Liver (tissue), 9 donors: ENCODE measurements around the gene THADA. TPM values are rescaled to one million over a fixed set of nuclear protein-coding genes. Genes with fewer than 3 reads are reported as not detected.

Experiments
- DNase-seq: peaks from one replicate; pipeline ENCODE4 v3.0.0-alpha.2; 2017; ENCODE audit warnings: low spot score
- H3K27ac ChIP-seq, 2 donors: one replicate each; pipeline ENCODE4 v1.7.0; 2013; ENCODE audit warnings: inconsistent platforms in 2 of 2, low read length in 2 of 2, control low read depth in 1 of 2, low read depth in 1 of 2, mild to moderate bottlenecking in 1 of 2
- H3K27me3 ChIP-seq, 4 donors: one replicate each; pipeline versions ENCODE4 v1.6.1 to v1.7.0; 2013; ENCODE audit warnings: low read length in 3 of 4, inconsistent platforms in 1 of 4, mild to moderate bottlenecking in 1 of 4, moderate library complexity in 1 of 4; ENCODE audit not compliant: control insufficient read depth in 4 of 4, insufficient read depth in 4 of 4
- H3K36me3 ChIP-seq, 4 donors: one replicate each; pipeline versions ENCODE4 v1.6.1 to v1.7.0; 2013; ENCODE audit warnings: low read length in 3 of 4, mild to moderate bottlenecking in 3 of 4, low read depth in 1 of 4, moderate library complexity in 1 of 4; ENCODE audit not compliant: control insufficient read depth in 4 of 4, insufficient read depth in 3 of 4
- H3K4me1 ChIP-seq, 4 donors: one replicate each; pipeline versions ENCODE4 v1.6.1 to v1.7.0; 2013; ENCODE audit warnings: low read length in 3 of 4, mild to moderate bottlenecking in 3 of 4, moderate library complexity in 1 of 4; ENCODE audit not compliant: control insufficient read depth in 4 of 4, insufficient read depth in 4 of 4
- H3K4me3 ChIP-seq, 3 donors: one replicate each; pipeline versions ENCODE4 v1.6.1 to v1.7.0; 2013; ENCODE audit warnings: low read length in 3 of 3, control low read depth in 1 of 3, low read depth in 1 of 3, mild to moderate bottlenecking in 1 of 3
- H3K9ac ChIP-seq, 2 donors: one replicate each; pipeline ENCODE4 v1.7.0; 2013; ENCODE audit warnings: low read length in 2 of 2, mild to moderate bottlenecking in 2 of 2, moderate library complexity in 2 of 2, control low read depth in 1 of 2, low read depth in 1 of 2
- H3K9me3 ChIP-seq, 4 donors: one replicate each; pipeline versions ENCODE4 v1.6.1 to v1.7.0; 2013; ENCODE audit warnings: low read length in 3 of 4; ENCODE audit not compliant: control insufficient read depth in 4 of 4
- EGR1 ChIP-seq, 2 donors: IDR thresholded peaks; 2 replicates each; pipeline ENCODE4 v1.6.1; 2016 to 2018; ENCODE audit warnings: antibody characterized with exemption in 2 of 2, low read depth in 2 of 2
- FOXA1 ChIP-seq: IDR thresholded peaks from 2 replicates; pipeline ENCODE4 v1.6.1; 2016; ENCODE audit warnings: antibody characterized with exemption
- FOXA2 ChIP-seq: IDR thresholded peaks from 2 replicates; pipeline ENCODE4 v1.6.1; 2016; ENCODE audit warnings: antibody characterized with exemption
- GABPA ChIP-seq, 2 donors: IDR thresholded peaks in 1 of 2; conservative IDR thresholded peaks in 1 of 2; 2 replicates each; pipeline ENCODE4 v1.6.1; 2016; ENCODE audit warnings: antibody characterized with exemption in 2 of 2, mild to moderate bottlenecking in 1 of 2, moderate library complexity in 1 of 2
- HNF4A ChIP-seq, 2 donors: conservative IDR thresholded peaks; 2 replicates each; pipeline ENCODE4 v1.6.1; 2016; ENCODE audit warnings: antibody characterized with exemption in 2 of 2, mild to moderate bottlenecking in 2 of 2
- HNF4G ChIP-seq: IDR thresholded peaks from 2 replicates; pipeline ENCODE4 v1.6.1; 2016; ENCODE audit warnings: antibody characterized with exemption
- JUND ChIP-seq, 2 donors: IDR thresholded peaks; 2 replicates each; pipeline ENCODE4 v1.6.1; 2016; ENCODE audit warnings: antibody characterized with exemption in 2 of 2
- NR2F2 ChIP-seq: IDR thresholded peaks from 2 replicates; pipeline ENCODE4 v1.6.1; 2016; ENCODE audit warnings: antibody characterized with exemption
- RAD21 ChIP-seq, 2 donors: IDR thresholded peaks; 2 replicates each; pipeline ENCODE4 v1.6.1; 2016; ENCODE audit warnings: antibody characterized with exemption in 2 of 2, mild to moderate bottlenecking in 2 of 2
- RXRA ChIP-seq, 2 donors: IDR thresholded peaks; 2 replicates each; pipeline ENCODE4 v1.6.1; 2017 to 2018; ENCODE audit warnings: antibody characterized with exemption in 2 of 2, mild to moderate bottlenecking in 1 of 2
- SP1 ChIP-seq: IDR thresholded peaks from 2 replicates; pipeline ENCODE4 v1.6.1; 2018; ENCODE audit warnings: antibody characterized with exemption, mild to moderate bottlenecking
- TAF1 ChIP-seq: conservative IDR thresholded peaks from 2 replicates; pipeline ENCODE4 v1.6.1; 2016; ENCODE audit warnings: antibody characterized with exemption, mild to moderate bottlenecking
- YY1 ChIP-seq: IDR thresholded peaks from 2 replicates; pipeline ENCODE4 v1.6.1; 2016; ENCODE audit warnings: antibody characterized with exemption, mild to moderate bottlenecking
- WGBS: extraction: QIAGEN DNeasy Blood & Tissue Kit; methylation state at CpG from one replicate; pipeline ENCODE4 v1.1.7; 2013; 5-methylcytosine and 5-hydroxymethylcytosine counted together
- polyA plus RNA-seq, 2 donors: library from polyadenylated mRNA; stranded (reverse) in 1 of 2; unstranded in 1 of 2; fragments of 200-250 nt in 1 of 2; fragments of >200 nt in 1 of 2; fragmentation: Nextera tagmentation in 1 of 2; extraction: Ambion mirVana in 1 of 2; gene quantifications; one replicate each; pipeline versions ENCODE4 v1.2.1 to v1.2.3, GENCODE V29; 2013 to 2015
- total RNA-seq, 2 donors: library from RNA; depleted of rRNA; stranded (reverse); fragments of >200 nt; gene quantifications; one replicate each; pipeline ENCODE4 v1.2.3, GENCODE V29; 2014
- TF ChIP-seq, protein P1 (sequence below): IDR thresholded peaks from 2 replicates; pipeline ENCODE4 v1.6.1; 2016; ENCODE audit warnings: antibody characterized with exemption
- TF ChIP-seq, protein P2 (sequence below): fragments of 150-350 bp; IDR thresholded peaks from 2 replicates; pipeline ENCODE4 v1.5.1; 2017; ENCODE audit warnings: improper control_type of control experiment, low read depth, low read length; ENCODE audit not compliant: missing input control
- TF ChIP-seq, protein P3 (sequence below): IDR thresholded peaks from 2 replicates; pipeline ENCODE4 v1.6.1; 2016; ENCODE audit warnings: antibody characterized with exemption
- TF ChIP-seq, protein P4 (sequence below): IDR thresholded peaks from 2 replicates; pipeline ENCODE4 v1.6.1; 2016; ENCODE audit warnings: antibody characterized with exemption
- TF ChIP-seq, protein P5 (sequence below): IDR thresholded peaks from 2 replicates; pipeline ENCODE4 v1.6.1; 2016; ENCODE audit warnings: antibody characterized with exemption, mild to moderate bottlenecking
- donor health status: healthy.
- donor health status: healthy.
- donor health status: healthy.
- donor health status: healthy.
- donor health status: healthy.

THADA gene
- total and polyA plus RNA-seq, 4 donors: 12.0 to 37.2 (median 22.3) TPM

DNA sequence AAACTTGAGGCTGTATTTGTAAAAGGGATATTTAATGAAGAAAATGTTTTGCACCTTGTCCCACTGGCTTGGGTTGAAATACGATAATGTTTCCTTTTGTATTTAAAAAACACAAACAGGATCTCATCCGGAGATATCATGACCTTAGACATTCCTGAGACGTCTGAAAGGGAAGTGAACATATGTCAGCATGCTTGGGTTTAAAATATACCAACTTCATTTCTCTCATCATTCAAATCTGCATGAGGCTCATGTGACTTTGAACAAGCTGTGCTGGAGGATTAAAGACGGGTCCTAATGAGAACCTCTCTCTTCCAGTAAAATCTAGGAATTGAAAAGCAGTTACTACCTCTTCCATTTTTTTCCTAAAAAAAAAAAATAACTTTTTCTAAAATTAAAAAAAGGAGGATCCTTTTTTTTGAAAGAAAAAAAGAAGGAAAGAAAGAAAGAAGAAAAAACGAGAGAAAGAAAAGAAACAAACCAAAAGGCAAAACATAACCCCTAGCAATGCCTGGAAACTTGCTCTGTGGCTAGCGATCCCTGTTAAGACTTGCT lies 262.7 kb downstream of the THADA start:
- WGBS: 72% methylated on average over 6 of the region's 6 CpGs
- DNase-seq: no peak
- TF ChIP-seq, protein P1, sequence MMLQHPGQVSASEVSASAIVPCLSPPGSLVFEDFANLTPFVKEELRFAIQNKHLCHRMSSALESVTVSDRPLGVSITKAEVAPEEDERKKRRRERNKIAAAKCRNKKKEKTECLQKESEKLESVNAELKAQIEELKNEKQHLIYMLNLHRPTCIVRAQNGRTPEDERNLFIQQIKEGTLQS: no peak
- TF ChIP-seq FOXA1: no peak
- no peak for TF ChIP-seq TAF1
- TF ChIP-seq, protein P2, sequence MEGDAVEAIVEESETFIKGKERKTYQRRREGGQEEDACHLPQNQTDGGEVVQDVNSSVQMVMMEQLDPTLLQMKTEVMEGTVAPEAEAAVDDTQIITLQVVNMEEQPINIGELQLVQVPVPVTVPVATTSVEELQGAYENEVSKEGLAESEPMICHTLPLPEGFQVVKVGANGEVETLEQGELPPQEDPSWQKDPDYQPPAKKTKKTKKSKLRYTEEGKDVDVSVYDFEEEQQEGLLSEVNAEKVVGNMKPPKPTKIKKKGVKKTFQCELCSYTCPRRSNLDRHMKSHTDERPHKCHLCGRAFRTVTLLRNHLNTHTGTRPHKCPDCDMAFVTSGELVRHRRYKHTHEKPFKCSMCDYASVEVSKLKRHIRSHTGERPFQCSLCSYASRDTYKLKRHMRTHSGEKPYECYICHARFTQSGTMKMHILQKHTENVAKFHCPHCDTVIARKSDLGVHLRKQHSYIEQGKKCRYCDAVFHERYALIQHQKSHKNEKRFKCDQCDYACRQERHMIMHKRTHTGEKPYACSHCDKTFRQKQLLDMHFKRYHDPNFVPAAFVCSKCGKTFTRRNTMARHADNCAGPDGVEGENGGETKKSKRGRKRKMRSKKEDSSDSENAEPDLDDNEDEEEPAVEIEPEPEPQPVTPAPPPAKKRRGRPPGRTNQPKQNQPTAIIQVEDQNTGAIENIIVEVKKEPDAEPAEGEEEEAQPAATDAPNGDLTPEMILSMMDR: no peak
- TF ChIP-seq RAD21 (IDR thresholded peaks at IDR 0.05): no peak
- TF ChIP-seq FOXA2: no peak
- TF ChIP-seq HNF4G: no peak
- no peak for TF ChIP-seq YY1
- no peak for TF ChIP-seq NR2F2
- TF ChIP-seq SP1: no peak
- TF ChIP-seq EGR1 (IDR thresholded peaks at IDR 0.05; ENCODE audit: low read depth in 2 of 2): no peak
- no peak for TF ChIP-seq JUND (IDR thresholded peaks at IDR 0.05)
- TF ChIP-seq, protein P3, sequence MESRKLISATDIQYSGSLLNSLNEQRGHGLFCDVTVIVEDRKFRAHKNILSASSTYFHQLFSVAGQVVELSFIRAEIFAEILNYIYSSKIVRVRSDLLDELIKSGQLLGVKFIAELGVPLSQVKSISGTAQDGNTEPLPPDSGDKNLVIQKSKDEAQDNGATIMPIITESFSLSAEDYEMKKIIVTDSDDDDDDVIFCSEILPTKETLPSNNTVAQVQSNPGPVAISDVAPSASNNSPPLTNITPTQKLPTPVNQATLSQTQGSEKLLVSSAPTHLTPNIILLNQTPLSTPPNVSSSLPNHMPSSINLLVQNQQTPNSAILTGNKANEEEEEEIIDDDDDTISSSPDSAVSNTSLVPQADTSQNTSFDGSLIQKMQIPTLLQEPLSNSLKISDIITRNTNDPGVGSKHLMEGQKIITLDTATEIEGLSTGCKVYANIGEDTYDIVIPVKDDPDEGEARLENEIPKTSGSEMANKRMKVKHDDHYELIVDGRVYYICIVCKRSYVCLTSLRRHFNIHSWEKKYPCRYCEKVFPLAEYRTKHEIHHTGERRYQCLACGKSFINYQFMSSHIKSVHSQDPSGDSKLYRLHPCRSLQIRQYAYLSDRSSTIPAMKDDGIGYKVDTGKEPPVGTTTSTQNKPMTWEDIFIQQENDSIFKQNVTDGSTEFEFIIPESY: no peak
- no peak for TF ChIP-seq GABPA (IDR thresholded peaks at IDR 0.05 in 1 of 2, conservative IDR thresholded peaks at IDR 0.05 in 1 of 2)
- TF ChIP-seq, protein P4, sequence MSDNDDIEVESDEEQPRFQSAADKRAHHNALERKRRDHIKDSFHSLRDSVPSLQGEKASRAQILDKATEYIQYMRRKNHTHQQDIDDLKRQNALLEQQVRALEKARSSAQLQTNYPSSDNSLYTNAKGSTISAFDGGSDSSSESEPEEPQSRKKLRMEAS: no peak
- no peak for TF ChIP-seq RXRA (IDR thresholded peaks at IDR 0.05)
- TF ChIP-seq, protein P5, sequence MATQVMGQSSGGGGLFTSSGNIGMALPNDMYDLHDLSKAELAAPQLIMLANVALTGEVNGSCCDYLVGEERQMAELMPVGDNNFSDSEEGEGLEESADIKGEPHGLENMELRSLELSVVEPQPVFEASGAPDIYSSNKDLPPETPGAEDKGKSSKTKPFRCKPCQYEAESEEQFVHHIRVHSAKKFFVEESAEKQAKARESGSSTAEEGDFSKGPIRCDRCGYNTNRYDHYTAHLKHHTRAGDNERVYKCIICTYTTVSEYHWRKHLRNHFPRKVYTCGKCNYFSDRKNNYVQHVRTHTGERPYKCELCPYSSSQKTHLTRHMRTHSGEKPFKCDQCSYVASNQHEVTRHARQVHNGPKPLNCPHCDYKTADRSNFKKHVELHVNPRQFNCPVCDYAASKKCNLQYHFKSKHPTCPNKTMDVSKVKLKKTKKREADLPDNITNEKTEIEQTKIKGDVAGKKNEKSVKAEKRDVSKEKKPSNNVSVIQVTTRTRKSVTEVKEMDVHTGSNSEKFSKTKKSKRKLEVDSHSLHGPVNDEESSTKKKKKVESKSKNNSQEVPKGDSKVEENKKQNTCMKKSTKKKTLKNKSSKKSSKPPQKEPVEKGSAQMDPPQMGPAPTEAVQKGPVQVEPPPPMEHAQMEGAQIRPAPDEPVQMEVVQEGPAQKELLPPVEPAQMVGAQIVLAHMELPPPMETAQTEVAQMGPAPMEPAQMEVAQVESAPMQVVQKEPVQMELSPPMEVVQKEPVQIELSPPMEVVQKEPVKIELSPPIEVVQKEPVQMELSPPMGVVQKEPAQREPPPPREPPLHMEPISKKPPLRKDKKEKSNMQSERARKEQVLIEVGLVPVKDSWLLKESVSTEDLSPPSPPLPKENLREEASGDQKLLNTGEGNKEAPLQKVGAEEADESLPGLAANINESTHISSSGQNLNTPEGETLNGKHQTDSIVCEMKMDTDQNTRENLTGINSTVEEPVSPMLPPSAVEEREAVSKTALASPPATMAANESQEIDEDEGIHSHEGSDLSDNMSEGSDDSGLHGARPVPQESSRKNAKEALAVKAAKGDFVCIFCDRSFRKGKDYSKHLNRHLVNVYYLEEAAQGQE: no peak
- no peak for TF ChIP-seq HNF4A (conservative IDR thresholded peaks at IDR 0.05)
- Histone ChIP-seq H3K4me1 (peaks cover 0 to 5% (median 0%) of the 10 kb centered on the region in 4 donors), H3K4me3 (no peak overlapping the region), H3K9ac (no peak overlapping the region), H3K27ac (peak overlapping the region in 1 of 2 donors; percentile 48), H3K27me3 (no peaks in the 10 kb centered on the region), H3K9me3 (no peaks in the 10 kb centered on the region), H3K36me3 (peaks cover 0 to 2% (median 0%) of the 10 kb centered on the region in 4 donors)
